Limb (tissue), 2 donors: Measurements from ENCODE around the gene PIGS.

ENCODE experiments used
- DNase-seq, 2 donors: peaks; one replicate each; pipeline ENCODE4 v3.0.0-alpha.2; 2016; ENCODE audit errors: extremely low spot score in 2 of 2

The PIGS gene

DNA sequence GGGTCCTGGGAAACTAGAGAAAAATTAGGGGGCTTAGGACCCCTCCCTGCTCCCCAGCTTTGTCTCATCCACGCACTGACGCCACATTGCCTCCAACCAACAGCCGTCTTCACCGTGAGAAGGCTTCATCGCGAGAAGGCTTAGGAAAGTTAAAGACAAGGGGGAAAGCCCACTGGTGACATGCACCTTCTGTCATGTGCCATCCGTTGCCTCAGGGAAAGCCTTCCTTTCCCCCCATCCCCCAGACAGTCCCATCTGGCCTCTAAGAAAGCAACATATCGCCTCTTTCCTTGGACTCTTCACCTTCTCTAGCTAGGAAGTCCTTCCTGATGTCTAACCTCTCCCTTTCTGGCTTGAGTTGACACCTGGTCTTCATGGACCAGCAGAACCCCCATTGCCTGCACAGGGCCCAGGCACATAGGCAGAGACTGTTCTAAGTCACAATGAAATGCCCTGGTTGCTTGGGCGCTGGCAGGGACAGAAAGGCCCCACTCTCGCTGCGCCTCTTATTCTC is 63.1 kb downstream of the PIGS start:
- DNase-seq, result no peak

DNA sequence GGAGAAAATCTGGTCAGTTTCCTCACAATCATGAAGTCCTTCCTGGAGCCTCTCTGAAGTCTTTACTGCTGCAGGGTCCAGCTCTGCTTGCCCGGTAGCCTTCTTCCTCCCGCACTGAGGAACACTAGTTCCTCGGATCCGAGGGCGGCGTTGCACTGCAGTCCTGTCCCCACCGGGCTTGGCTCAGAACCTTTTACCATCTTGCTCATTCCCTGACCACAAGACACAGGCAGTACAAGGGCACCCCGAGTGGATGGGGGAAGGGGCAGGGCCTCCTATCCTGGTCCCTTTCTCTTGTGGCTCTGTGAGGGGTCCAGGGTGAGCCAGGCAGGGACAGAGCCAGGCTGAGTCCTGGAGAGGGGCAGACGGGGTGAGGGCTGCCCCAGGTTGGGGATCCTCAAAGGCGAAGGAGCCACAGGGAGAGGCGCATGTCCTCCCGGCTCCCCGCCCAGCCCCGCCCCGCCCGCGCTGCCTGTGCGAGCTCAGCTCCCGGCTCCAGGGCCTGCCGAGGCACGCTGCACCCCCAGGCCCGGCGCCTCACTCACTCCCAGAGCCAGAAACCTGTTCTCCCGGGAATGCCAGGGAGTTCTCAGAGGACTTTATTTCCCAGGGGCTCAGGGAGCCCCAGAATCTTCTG is 63.6 kb downstream of the PIGS start:
- no peak for DNase-seq

DNA sequence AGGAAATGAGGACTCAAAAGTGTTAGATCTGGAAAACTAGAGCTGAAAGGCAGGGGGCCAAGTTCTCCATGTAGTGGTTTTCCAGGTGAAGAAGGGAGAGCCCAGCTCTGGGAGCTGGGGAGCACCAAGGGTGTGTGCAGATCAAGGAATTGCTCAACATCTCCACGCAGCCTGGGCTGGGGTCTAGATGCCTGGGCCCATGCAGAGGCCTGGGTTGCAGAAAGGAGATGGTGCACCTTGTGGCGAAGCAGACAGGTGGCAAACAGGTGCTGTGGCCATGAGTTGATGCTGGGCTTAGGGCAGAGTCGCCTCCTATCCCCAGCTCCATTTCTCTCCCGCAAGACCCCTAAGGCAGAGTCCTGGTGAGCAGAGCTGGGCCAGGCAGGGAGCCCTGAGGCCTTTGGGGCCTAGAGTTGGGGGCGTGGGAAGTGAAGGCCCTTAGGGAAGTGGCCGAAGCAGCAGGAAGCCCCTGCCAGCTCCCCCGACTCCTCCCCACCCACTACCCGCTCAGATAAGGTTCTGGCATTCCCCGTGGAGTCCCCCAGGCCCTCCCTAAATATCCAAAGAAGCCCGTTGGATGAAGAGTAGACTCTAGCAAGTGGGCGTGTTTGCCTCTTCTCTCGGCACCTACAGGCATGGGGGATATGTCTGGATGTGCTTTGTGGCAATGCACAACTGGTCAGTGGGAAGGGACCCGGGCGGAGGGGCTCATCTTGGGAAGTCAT is 64.4 kb downstream of the PIGS start:
- DNase-seq, result no peak

DNA sequence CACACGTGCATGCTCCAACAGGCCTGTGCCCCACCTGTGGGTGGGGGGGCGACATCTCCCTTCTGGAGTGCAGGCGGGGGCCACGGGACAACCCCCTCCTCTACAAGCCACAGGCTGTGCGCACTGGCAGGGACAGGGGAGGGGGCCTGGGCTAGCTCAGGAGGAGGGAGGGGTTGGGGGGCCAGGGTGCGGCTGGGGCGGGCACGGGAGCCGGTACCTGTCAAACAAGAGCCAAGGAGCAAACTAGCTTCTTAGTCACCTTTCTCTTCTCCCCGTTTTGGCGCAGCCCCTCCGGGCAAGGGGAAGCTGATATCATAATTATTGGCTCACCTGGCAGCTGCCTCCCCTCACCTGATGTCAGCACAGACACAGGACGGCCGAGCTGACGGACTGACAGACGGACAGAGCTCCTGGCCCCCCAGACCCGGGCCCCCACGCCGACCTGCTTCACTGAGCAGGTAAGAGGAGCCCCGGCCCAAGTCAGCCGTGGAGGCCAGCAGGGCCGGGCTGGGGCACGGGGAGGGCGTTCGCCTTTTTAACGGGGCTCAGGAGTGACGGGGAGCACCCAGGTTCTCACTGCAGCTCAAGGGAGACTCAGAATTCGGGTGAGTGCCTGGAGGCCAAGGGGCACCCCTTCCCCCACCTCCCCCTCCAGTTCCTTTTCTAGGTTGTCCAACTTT is 65.2 kb downstream of the PIGS start, which contains the start of gene FOXN1:
Gene FOXN1 (plus strand): TSS at position 363 of the 680 bp plus-strand sequence. CDS start 17,622 bp downstream, outside the sequence.
- no peak for DNase-seq

DNA sequence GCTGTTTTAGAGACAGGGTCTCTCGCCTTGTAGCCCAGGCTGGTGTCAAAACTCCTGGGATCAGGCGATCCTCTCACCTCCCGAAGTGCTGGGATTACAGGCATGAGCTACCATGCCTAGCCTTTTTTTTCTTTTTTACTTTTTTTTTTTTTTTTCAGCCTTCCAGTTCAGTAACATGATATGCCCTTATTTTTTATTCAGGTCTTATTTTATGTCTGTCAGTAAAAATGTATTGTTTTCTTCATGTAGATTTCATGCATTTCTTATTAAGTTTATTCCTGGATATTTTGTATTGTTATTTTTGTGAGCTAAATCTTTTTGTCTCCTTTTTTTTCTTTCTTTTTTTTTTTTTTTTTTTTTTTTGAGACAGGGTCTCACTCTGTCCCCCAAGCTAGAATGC is 67.9 kb downstream of the PIGS start:
- DNase-seq, result no peak
